GM12878 (cell line): Measurements from ENCODE around the gene PTBP3. TPM values are rescaled to one million over a fixed set of nuclear protein-coding genes. Genes with fewer than 3 reads are reported as not detected.
"Not testable (repeated sequence)": the region's sequence is repeated elsewhere in the genome, so short reads cannot be mapped to it uniquely, and the experiment has no call there.

Source experiments
- ATAC-seq: fragments of 200-7000 bp; cut with Tn5 transposase; 3 replicates; pipeline ENCODE4 v1.9.1; 2020; ENCODE audit warnings: mild to moderate bottlenecking, moderate library complexity
- BruUV-seq: library from RNA; stranded (reverse); fragments of 400-500 nt; replicated peaks from 2 replicates; lab custom pipeline; 2021; lab: Mats Ljungman, UMichigan
- CTCF ChIA-PET: fragments of 300-600 bp; sonication (Branson Sonifier 250); formaldehyde crosslinking; extraction: SDS; loops from one replicate; lab custom pipeline; 2021; ENCODE audit warnings: inconsistent platforms; lab: Yijun Ruan, JAX
- POLR2A ChIA-PET: fragments of 350-600 bp; formaldehyde crosslinking; extraction: SDS; loops from one replicate; lab custom pipeline; 2021; ENCODE audit warnings: inconsistent platforms; lab: Charles Lee
- RAD21 ChIA-PET: fragments of 300-600 bp; sonication (Branson Sonifier 250); formaldehyde crosslinking; loops from one replicate; lab custom pipeline; 2023; ENCODE audit warnings: antibody characterized with exemption; ENCODE audit not compliant: unreplicated experiment; lab: Charles Lee
- SMC1A ChIA-PET: fragments of 300-600 bp; sonication (Branson Sonifier 250); formaldehyde crosslinking; loops from one replicate; lab custom pipeline; 2023; ENCODE audit not compliant: unreplicated experiment, uncharacterized antibody; lab: Charles Lee
- DNase-seq: peaks from one replicate; pipeline ENCODE4 v3.0.0-alpha.2; 2011; ENCODE audit warnings: low read depth, low spot score
- FAIRE-seq: peaks from 3 replicates; lab custom pipeline; 2011; peaks lifted over from hg19 to GRCh38; lab: Jason Lieb, UNC
- H2AFZ ChIP-seq: 2 replicates; pipeline ENCODE4 v1.6.0; 2011; ENCODE audit warnings: low read depth, low read length, control low read depth; ENCODE audit not compliant: control insufficient read depth
- H3K27ac ChIP-seq: 2 replicates; pipeline ENCODE4 v1.5.1; 2011; ENCODE audit warnings: control low read depth; ENCODE audit not compliant: control insufficient read depth, insufficient read depth
- H3K27me3 ChIP-seq, 2 experiments: replicated peaks in 1 of 2; 2 replicates each; pipeline versions ENCODE4 v1.6.0 to v1.6.1; 2011; ENCODE audit warnings: low read length in 1 of 2; ENCODE audit not compliant: control insufficient read depth in 2 of 2, insufficient read depth in 2 of 2
- H3K36me3 ChIP-seq, 2 experiments: 2 replicates each; pipeline ENCODE4 v1.5.1; 2011; ENCODE audit warnings: low read length in 1 of 2; ENCODE audit not compliant: control insufficient read depth in 2 of 2, insufficient read depth in 2 of 2
- H3K4me1 ChIP-seq: 2 replicates; pipeline ENCODE4 v1.6.1; 2011; ENCODE audit warnings: mild to moderate bottlenecking, low read length, moderate library complexity, mixed read lengths; ENCODE audit not compliant: control insufficient read depth, insufficient read depth
- H3K4me2 ChIP-seq: 2 replicates; pipeline ENCODE4 v1.6.0; 2011; ENCODE audit warnings: control low read depth; ENCODE audit not compliant: control insufficient read depth, insufficient read depth
- H3K4me3 ChIP-seq: fragments of 200-600 bp; sonication (generic); 2 replicates; pipeline ENCODE4 v1.5.1; 2016
- H3K79me2 ChIP-seq: 2 replicates; pipeline ENCODE4 v1.6.0; 2011; ENCODE audit warnings: low read length; ENCODE audit not compliant: control insufficient read depth, insufficient read depth
- H3K9ac ChIP-seq: 2 replicates; pipeline ENCODE4 v1.8.0; 2011; ENCODE audit warnings: low read length, control low read depth, mixed read lengths; ENCODE audit not compliant: control insufficient read depth, insufficient read depth
- H3K9me3 ChIP-seq: replicated peaks from 3 replicates; pipeline ENCODE4 v1.5.1; 2011; ENCODE audit warnings: mild to moderate bottlenecking, low read length; ENCODE audit not compliant: control insufficient read depth, insufficient read depth
- H4K20me1 ChIP-seq: 2 replicates; pipeline ENCODE4 v1.6.0; 2011; ENCODE audit not compliant: control insufficient read depth, insufficient read depth
- HDAC6 ChIP-seq: fragments of 200-600 bp; sonication (generic); IDR thresholded peaks from one replicate; pipeline ENCODE4 v1.8.0; 2017; ENCODE audit warnings: antibody characterized with exemption; ENCODE audit not compliant: unreplicated experiment
- RFX5 ChIP-seq: IDR thresholded peaks from 2 replicates; pipeline ENCODE4 v1.6.1; 2011; ENCODE audit warnings: low read depth, low read length, improper control_type of control experiment
- ZBED1 ChIP-seq: IDR thresholded peaks from 2 replicates; pipeline ENCODE4 v1.6.1; 2016; ENCODE audit warnings: borderline replicate concordance
- ZNF274 ChIP-seq: IDR thresholded peaks from one replicate; pipeline ENCODE4 v1.8.0; 2011; ENCODE audit not compliant: insufficient read length, insufficient read depth
- WGBS: methylation state at CpG from one replicate; pipeline ENCODE4 v1.1.6; 2016; ENCODE audit warnings: low lambda C conversion rate; ENCODE audit not compliant: insufficient replicate concordance, insufficient coverage; ENCODE audit errors: missing lambda C conversion rate; 5-methylcytosine and 5-hydroxymethylcytosine counted together
- in situ Hi-C: fragments of 300-500 bp; cut with MboI; formaldehyde crosslinking; loops from 9 replicates; pipeline ENCODE4 v1.14.3; 2018; ENCODE audit warnings: mixed read lengths
- intact Hi-C: fragments of 100-400 bp; cut with micrococcal nuclease; formaldehyde crosslinking; loops from one replicate; pipeline ENCODE4 v1.14.2; 2022; ENCODE audit not compliant: unreplicated experiment
- polyA plus RNA-seq, 11 experiments: library from polyadenylated mRNA; depleted of rRNA in 4 of 11; unstranded in 6 of 11; stranded (reverse) in 5 of 11; fragments of >200 nt; fragmentation: Nextera tagmentation in 4 of 11; fragmentation: Illumina TruSeq in 1 of 11; extraction: Ambion mirVana in 4 of 11; extraction: Trizol in 1 of 11; gene quantifications; 1 replicate in 1 of 11; 2 replicates in 10 of 11; pipeline versions ENCODE4 v1.2.1 to v1.2.3, GENCODE V29; 2011 to 2016; ENCODE audit warnings: inconsistent platforms in 2 of 11, missing spikeins in 2 of 11, low read depth in 1 of 11
- total RNA-seq, 4 experiments: library from RNA; depleted of rRNA in 3 of 4; stranded (reverse); fragments of >200 nt in 3 of 4; fragmentation: Illumina TruSeq in 1 of 4; extraction: Trizol in 1 of 4; gene quantifications; 2 replicates each; pipeline versions ENCODE4 v1.2.1 to v1.2.3, GENCODE V29; 2013 to 2021
- TF ChIP-seq, protein P1 (sequence below): fragments of 450-650 bp; IDR thresholded peaks from 2 replicates; pipeline ENCODE4 v1.6.1; 2017; ENCODE audit warnings: low read depth, mild to moderate bottlenecking, moderate library complexity
- TF ChIP-seq, protein P2 (sequence below): fragments of 450-650 bp; formaldehyde crosslinking; IDR thresholded peaks from 2 replicates; pipeline ENCODE4 v1.4.0; 2022; ENCODE audit warnings: mild to moderate bottlenecking, moderate library complexity
- TF ChIP-seq, protein P3 (sequence below): fragments of 450-650 bp; formaldehyde crosslinking; IDR thresholded peaks from 2 replicates; pipeline ENCODE4 v1.4.0; 2020; ENCODE audit warnings: mild to moderate bottlenecking, moderate library complexity

The PTBP3 gene
- total and polyA plus RNA-seq, 10 of the 15 experiments (the other 5 are each of a cell fraction or from before 2014, with no cell fraction given) = 12.5 to 104 (median 52.7) TPM

DNA sequence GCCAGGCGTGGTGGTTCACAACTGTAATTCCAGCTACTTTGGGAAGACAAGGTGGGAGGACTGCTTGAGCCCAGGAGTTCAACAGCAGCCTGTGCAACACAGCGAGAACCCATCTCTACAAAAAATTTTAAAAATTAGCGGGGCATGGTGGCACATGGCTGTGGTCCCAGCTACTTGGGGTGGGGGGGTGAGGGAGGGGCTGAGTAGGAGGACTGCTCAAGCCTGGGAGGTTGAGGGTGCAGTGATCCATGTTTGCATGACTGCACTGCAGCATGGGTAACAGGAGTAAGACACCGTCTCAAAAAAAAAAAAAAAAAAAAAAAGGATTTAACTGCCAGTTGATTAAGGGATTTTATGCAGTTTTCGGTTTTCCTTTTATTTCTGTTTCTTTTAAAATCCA lies 65.0 kb downstream of the PTBP3 start (continued):
- TF ChIP-seq, protein P1, sequence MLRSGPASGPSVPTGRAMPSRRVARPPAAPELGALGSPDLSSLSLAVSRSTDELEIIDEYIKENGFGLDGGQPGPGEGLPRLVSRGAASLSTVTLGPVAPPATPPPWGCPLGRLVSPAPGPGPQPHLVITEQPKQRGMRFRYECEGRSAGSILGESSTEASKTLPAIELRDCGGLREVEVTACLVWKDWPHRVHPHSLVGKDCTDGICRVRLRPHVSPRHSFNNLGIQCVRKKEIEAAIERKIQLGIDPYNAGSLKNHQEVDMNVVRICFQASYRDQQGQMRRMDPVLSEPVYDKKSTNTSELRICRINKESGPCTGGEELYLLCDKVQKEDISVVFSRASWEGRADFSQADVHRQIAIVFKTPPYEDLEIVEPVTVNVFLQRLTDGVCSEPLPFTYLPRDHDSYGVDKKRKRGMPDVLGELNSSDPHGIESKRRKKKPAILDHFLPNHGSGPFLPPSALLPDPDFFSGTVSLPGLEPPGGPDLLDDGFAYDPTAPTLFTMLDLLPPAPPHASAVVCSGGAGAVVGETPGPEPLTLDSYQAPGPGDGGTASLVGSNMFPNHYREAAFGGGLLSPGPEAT = no peak
- no peak for TF ChIP-seq HDAC6

DNA sequence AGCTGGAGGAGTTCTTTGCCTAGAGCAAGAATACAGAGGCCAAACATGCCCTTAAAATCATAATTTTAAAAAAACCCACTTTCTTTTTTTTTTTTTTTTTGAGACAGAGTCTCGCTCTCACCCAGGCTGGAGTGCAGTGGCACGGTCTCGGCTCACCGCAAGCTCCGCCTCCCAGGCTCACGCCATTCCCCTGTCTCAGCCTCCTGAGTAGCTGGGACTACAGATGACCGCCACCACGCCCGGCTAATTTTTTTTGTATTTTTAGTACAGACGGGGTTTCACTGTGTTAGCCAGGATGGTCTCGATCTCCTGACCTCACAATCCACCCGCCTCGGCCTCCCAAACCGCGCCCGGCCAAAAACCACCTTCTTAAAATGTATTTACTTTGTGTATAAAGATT lies 66.3 kb downstream of the PTBP3 start:
- H3K9ac ChIP-seq, H3K4me1 ChIP-seq, H3K27me3 ChIP-seq, H2AFZ ChIP-seq, DNase-seq, RAD21 ChIA-PET, ATAC-seq, BruUV-seq, in situ Hi-C loops, H3K79me2 ChIP-seq, H3K9me3 ChIP-seq, H4K20me1 ChIP-seq, H3K36me3 ChIP-seq, CTCF ChIA-PET, H3K4me3 ChIP-seq, H3K4me2 ChIP-seq, SMC1A ChIA-PET, FAIRE-seq, POLR2A ChIA-PET, intact Hi-C loops, H3K27ac ChIP-seq: not testable (repeated sequence)
- 94% methylated on average over 11 of the region's 16 CpGs for WGBS

DNA sequence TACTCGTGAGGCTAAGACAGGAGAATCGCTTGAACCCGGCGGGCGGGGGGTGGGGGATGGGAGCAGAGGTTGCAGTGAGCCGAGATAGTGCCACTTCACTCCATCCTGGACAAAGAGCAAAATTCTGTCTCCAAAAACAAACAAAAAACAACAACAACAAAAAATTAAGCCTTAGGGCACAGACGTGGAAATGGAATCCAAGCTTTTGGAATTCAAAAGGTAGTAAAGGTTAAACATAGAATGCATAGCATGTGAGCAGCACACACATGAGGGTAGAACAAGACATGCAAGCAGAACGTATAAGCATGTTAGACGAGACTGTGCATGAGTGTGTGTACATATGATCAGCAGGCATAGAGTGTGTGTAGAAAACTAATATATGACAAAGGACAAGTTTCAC lies 68.0 kb downstream of the PTBP3 start:
- Histone ChIP-seq H3K36me3 (peaks cover 0 to 15% of the 10 kb centered on the region in 2 experiments), H2AFZ (no peak overlapping the region), H3K4me3 (no peak overlapping the region), H3K9ac (no peak overlapping the region), H3K4me1 (no peaks in the 10 kb centered on the region), H4K20me1 (no peaks in the 10 kb centered on the region), H3K27me3 (no peaks in the 10 kb centered on the region), H3K4me2 (no peak overlapping the region), H3K79me2 (peaks cover 1% of the 10 kb centered on the region), H3K27ac (no peak overlapping the region), H3K9me3 (no peaks in the 10 kb centered on the region)
- FAIRE-seq = no peak
- BruUV-seq = no TSS peak
- DNase-seq = no peak
- in situ Hi-C loops (no loop called here), intact Hi-C loops (no loop called here)
- no peak for ATAC-seq
- CTCF ChIA-PET = no interaction called here
- POLR2A ChIA-PET = no interaction called here
- RAD21 ChIA-PET = no interaction called here
- SMC1A ChIA-PET = no interaction called here
- WGBS = 98% methylated on average over 9 of the region's 9 CpGs
- TF ChIP-seq ZNF274 (no peak), RFX5 (no peak), ZBED1 (no peak)
- TF ChIP-seq, protein P2, sequence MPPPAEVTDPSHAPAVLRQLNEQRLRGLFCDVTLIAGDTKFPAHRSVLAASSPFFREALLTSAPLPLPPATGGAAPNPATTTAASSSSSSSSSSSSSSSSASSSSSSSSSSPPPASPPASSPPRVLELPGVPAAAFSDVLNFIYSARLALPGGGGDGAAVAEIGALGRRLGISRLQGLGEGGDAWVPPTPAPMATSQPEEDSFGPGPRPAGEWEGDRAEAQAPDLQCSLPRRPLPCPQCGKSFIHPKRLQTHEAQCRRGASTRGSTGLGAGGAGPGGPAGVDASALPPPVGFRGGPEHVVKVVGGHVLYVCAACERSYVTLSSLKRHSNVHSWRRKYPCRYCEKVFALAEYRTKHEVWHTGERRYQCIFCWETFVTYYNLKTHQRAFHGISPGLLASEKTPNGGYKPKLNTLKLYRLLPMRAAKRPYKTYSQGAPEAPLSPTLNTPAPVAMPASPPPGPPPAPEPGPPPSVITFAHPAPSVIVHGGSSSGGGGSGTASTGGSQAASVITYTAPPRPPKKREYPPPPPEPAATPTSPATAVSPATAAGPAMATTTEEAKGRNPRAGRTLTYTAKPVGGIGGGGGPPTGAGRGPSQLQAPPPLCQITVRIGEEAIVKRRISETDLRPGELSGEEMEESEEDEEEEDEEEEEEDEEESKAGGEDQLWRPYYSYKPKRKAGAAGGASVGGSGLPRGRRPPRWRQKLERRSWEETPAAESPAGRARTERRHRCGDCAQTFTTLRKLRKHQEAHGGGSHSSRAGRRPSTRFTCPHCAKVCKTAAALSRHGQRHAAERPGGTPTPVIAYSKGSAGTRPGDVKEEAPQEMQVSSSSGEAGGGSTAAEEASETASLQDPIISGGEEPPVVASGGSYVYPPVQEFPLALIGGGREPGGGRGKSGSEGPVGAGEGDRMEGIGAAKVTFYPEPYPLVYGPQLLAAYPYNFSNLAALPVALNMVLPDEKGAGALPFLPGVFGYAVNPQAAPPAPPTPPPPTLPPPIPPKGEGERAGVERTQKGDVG = no peak
- TF ChIP-seq, protein P3, sequence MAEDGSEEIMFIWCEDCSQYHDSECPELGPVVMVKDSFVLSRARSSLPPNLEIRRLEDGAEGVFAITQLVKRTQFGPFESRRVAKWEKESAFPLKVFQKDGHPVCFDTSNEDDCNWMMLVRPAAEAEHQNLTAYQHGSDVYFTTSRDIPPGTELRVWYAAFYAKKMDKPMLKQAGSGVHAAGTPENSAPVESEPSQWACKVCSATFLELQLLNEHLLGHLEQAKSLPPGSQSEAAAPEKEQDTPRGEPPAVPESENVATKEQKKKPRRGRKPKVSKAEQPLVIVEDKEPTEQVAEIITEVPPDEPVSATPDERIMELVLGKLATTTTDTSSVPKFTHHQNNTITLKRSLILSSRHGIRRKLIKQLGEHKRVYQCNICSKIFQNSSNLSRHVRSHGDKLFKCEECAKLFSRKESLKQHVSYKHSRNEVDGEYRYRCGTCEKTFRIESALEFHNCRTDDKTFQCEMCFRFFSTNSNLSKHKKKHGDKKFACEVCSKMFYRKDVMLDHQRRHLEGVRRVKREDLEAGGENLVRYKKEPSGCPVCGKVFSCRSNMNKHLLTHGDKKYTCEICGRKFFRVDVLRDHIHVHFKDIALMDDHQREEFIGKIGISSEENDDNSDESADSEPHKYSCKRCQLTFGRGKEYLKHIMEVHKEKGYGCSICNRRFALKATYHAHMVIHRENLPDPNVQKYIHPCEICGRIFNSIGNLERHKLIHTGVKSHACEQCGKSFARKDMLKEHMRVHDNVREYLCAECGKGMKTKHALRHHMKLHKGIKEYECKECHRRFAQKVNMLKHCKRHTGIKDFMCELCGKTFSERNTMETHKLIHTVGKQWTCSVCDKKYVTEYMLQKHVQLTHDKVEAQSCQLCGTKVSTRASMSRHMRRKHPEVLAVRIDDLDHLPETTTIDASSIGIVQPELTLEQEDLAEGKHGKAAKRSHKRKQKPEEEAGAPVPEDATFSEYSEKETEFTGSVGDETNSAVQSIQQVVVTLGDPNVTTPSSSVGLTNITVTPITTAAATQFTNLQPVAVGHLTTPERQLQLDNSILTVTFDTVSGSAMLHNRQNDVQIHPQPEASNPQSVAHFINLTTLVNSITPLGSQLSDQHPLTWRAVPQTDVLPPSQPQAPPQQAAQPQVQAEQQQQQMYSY (CRISPR knock-in tag) = no peak
